ENCODE data around the gene DCST2. TPM values are rescaled to one million over a fixed set of nuclear protein-coding genes. Genes with fewer than 3 reads are reported as not detected.

DCST2 gene
- total and polyA plus RNA-seq, 2 of the 8 experiments (the other 6 are each of a cell fraction or from before 2014, with no cell fraction given), result 0.43 to 2.1 TPM

- no peak overlapping the region for H4K5ac ChIP-seq (ENCODE audit: insufficient read length, low read depth, low read length)
- no peak overlapping the region for H2BK120ac ChIP-seq (replicated peaks; ENCODE audit: low read depth, low read length)
- H3K4me1 ChIP-seq (replicated peaks in 1 of 4; ENCODE audit: control insufficient read depth in 3 of 4, insufficient read depth in 4 of 4, low read length in 3 of 4), result peaks cover 0 to 52% (median 29%) of the 10 kb centered on the region in 4 experiments; a peak in 6 of 7 replicates
- peak overlapping the region; percentile 93 to 95 for H3K4me2 ChIP-seq (ENCODE audit: insufficient read depth in 1 of 2, low read depth in 2 of 2, low read length in 2 of 2)
- no peaks in the 10 kb centered on the region for H3K79me2 ChIP-seq (ENCODE audit: control insufficient read depth in 1 of 2, insufficient read depth in 2 of 2, low read length in 2 of 2)
- no peak overlapping the region for H2BK15ac ChIP-seq (ENCODE audit: low read length)
- H2BK5ac ChIP-seq (ENCODE audit: low read depth, low read length), result no peak overlapping the region
- no peaks in the 10 kb centered on the region for H3K79me1 ChIP-seq (ENCODE audit: low read depth, low read length)
- peaks cover 0 to 16% of the 10 kb centered on the region in 2 experiments for H4K20me1 ChIP-seq (replicated peaks in 1 of 2; ENCODE audit: control insufficient read depth in 1 of 2, insufficient read depth in 2 of 2, low read length in 2 of 2)
- H3K27me3 ChIP-seq (replicated peaks in 1 of 4; ENCODE audit: control insufficient read depth in 3 of 4, extremely low read depth in 1 of 4, insufficient read depth in 3 of 4, low read length in 3 of 4), result peaks cover 49 to 66% (median 62%) of the 10 kb centered on the region in 4 experiments
- H2BK12ac ChIP-seq (ENCODE audit: low read depth, low read length), result no peak overlapping the region
- H3K27ac ChIP-seq (ENCODE audit: low read depth, low read length), result no peak overlapping the region
- no peak for FAIRE-seq
- H2AFZ ChIP-seq (ENCODE audit: low read length), result no peak overlapping the region
- no peak overlapping the region for H3K14ac ChIP-seq (ENCODE audit: insufficient read length)
- no peaks in the 10 kb centered on the region for H3K36me3 ChIP-seq (ENCODE audit: control insufficient read depth in 2 of 4, insufficient read depth in 4 of 4, low read length in 3 of 4)
- peak overlapping the region; percentile 57 to 77 (median 64); a peak in 5 of 8 replicates for H3K4me3 ChIP-seq (ENCODE audit: extremely low read depth in 1 of 4, insufficient read depth in 2 of 4, low read depth in 3 of 4, low read length in 4 of 4)
- H2BK20ac ChIP-seq (ENCODE audit: low read length), result no peak overlapping the region
- no peak overlapping the region for H3K56ac ChIP-seq (replicated peaks; ENCODE audit: insufficient read length, low read depth, low read length)
- no peaks in the 10 kb centered on the region for H3K9me3 ChIP-seq (ENCODE audit: insufficient read depth in 2 of 2, low read depth in 1 of 2, low read length in 1 of 2)
- no peak overlapping the region for H3K4ac ChIP-seq (replicated peaks; ENCODE audit: insufficient read length, low read depth, low read length)
- no peak overlapping the region for H4K91ac ChIP-seq (replicated peaks; ENCODE audit: insufficient read length, low read length)
- H2AK5ac ChIP-seq (ENCODE audit: low read depth, low read length), result 0 out of 2 replicates have a peak overlapping the region, but pooled peaks have one; percentile 9
- H3K23me2 ChIP-seq (ENCODE audit: low read depth, low read length), result peaks cover 21% of the 10 kb centered on the region; the same call in 1 of the 2 replicates
- H4K8ac ChIP-seq (ENCODE audit: extremely low read depth, insufficient read depth, low read length), result no peak overlapping the region
- no peak overlapping the region for H3K23ac ChIP-seq (ENCODE audit: insufficient read length)
- POLR2A ChIA-PET (ENCODE audit: partially characterized antibody), result interaction anchor here (0.7 to 1.3 kb wide), 2 partner anchors 12 to 110 kb away, joined by 3 read pairs; no protein-coding TSS in a partner anchor
- H3K9ac ChIP-seq (replicated peaks in 1 of 4; ENCODE audit: extremely low read depth in 1 of 4, low read depth in 3 of 4, low read length in 3 of 4), result no peak overlapping the region
- H3K18ac ChIP-seq (ENCODE audit: extremely low read depth, low read length), result no peak overlapping the region
- DNase-seq (ENCODE audit: low read depth in 1 of 2, low spot score in 2 of 2), result peak in 1 of 2 experiments; percentile 60
- WGBS, 2 experiments (ENCODE audit: extremely low coverage in 1 of 2, insufficient coverage in 1 of 2, insufficient read length in 1 of 2, insufficient replicate concordance in 2 of 2, low coverage in 1 of 2, low lambda C conversion rate in 2 of 2, missing lambda C conversion rate in 1 of 2), result 10% methylated on average over 36 of the region's 36 CpGs; no CpG with 5 or more reads in 1 of the 2 experiments
- CTCF ChIA-PET (ENCODE audit: partially characterized antibody), result interaction anchor here (1.0 to 5.5 kb wide), 6 partner anchors 11 to 90 kb away, joined by 3 to 169 read pairs (median 24); partner anchors contain the start of genes EFNA4 and KRTCAP2
- TF ChIP-seq CBX8 (IDR thresholded peaks at IDR 0.05; ENCODE audit: borderline replicate concordance, low read depth, low read length), result no peak
- no peak for TF ChIP-seq E2F6 (IDR thresholded peaks at IDR 0.05)
- TF ChIP-seq SUZ12 (IDR thresholded peaks at IDR 0.05; ENCODE audit: low read length), result peak; percentile 91
- peak; percentile 87 for TF ChIP-seq EZH2 (IDR thresholded peaks at IDR 0.05; ENCODE audit: low read depth, low read length, severe bottlenecking)
- no peak for TF ChIP-seq KDM1A (IDR thresholded peaks at IDR 0.05; ENCODE audit: borderline replicate concordance, low read length)
- no peak for TF ChIP-seq TAF1 (IDR thresholded peaks at IDR 0.05; ENCODE audit: low read depth, low read length)
Measured at GRCh38 chr1:155082301-155083051, 48.9 kb upstream of the DCST2 start.

Measured in H1 (cell line).